HCT116 (cell line): Measurements from ENCODE around the gene DMAC2. TPM values are rescaled to one million over a fixed set of nuclear protein-coding genes. Genes with fewer than 3 reads are reported as not detected.

Experiments
- ATAC-seq: fragments of 200-7000 bp; cut with Tn5 transposase; 2 replicates; pipeline ENCODE4 v1.9.1; 2020; ENCODE audit warnings: mild to moderate bottlenecking, moderate library complexity
- BruUV-seq: library from RNA; stranded (reverse); fragments of 400-500 nt; replicated peaks from 2 replicates; lab custom pipeline; 2021; lab: Mats Ljungman, UMichigan
- CTCF ChIA-PET: fragments of 300-600 bp; sonication (Branson Sonifier 250); formaldehyde crosslinking; loops from one replicate; lab custom pipeline; 2021; ENCODE audit warnings: antibody characterized with exemption; lab: Charles Lee
- POLR2A ChIA-PET: fragments of 300-600, 350-600 bp; sonication (Branson Sonifier 250); formaldehyde crosslinking; loops from one replicate; lab custom pipeline; 2021; ENCODE audit warnings: antibody characterized with exemption; lab: Charles Lee
- RAD21 ChIA-PET, 2 experiments: fragments of 300-600 bp; sonication (Branson Sonifier 250); formaldehyde crosslinking; loops; one replicate each; lab custom pipeline; 2023; ENCODE audit warnings: low total read pairs in 2 of 2; ENCODE audit not compliant: uncharacterized antibody in 2 of 2, unreplicated experiment in 2 of 2, low non-redundant PET in 1 of 2; lab: Charles Lee
- DNase-seq: peaks from one replicate; pipeline ENCODE4 v3.0.0-alpha.2; 2010; ENCODE audit warnings: low read depth, low spot score
- H2AFZ ChIP-seq: fragments of 200-600 bp; shearing (Covaris generic), sonication (generic); 2 replicates; pipeline ENCODE4 v1.6.1; 2017; ENCODE audit warnings: low read depth, mixed run types, mixed read lengths, antibody characterized with exemption, low read length; ENCODE audit not compliant: poor library complexity, severe bottlenecking
- H3K27ac ChIP-seq: 2 replicates; pipeline ENCODE4 v1.5.1; 2012; ENCODE audit warnings: low read depth, low read length
- H3K27me3 ChIP-seq: fragments of 200-600 bp; sonication (generic); 2 replicates; pipeline ENCODE4 v1.6.1; 2016; ENCODE audit warnings: mixed run types, low read length, mixed read lengths; ENCODE audit not compliant: insufficient read depth
- H3K36me3 ChIP-seq, 2 experiments: fragments of 200-500 bp in 1 of 2; fragments of 200-600 bp in 1 of 2; sonication (Bioruptor generic) in 1 of 2; sonication (generic) in 1 of 2; 2 replicates each; pipeline versions ENCODE4 v1.5.1 to v1.6.1; 2014 to 2016; ENCODE audit warnings: low read length in 2 of 2, inconsistent platforms in 1 of 2, mixed read lengths in 1 of 2, mixed run types in 1 of 2; ENCODE audit not compliant: insufficient read depth in 2 of 2, control insufficient read depth in 1 of 2
- H3K4me1 ChIP-seq, 2 experiments: fragments of 200-600 bp in 1 of 2; sonication (generic) in 1 of 2; 2 replicates each; pipeline versions ENCODE4 v1.5.1 to v1.6.1; 2012 to 2017; ENCODE audit warnings: low read length in 2 of 2, inconsistent platforms in 1 of 2, mild to moderate bottlenecking in 1 of 2, mixed read lengths in 1 of 2, mixed run types in 1 of 2, moderate library complexity in 1 of 2; ENCODE audit not compliant: insufficient read depth in 2 of 2, control insufficient read depth in 1 of 2
- H3K4me2 ChIP-seq: fragments of 200-600 bp; sonication (generic); 2 replicates; pipeline ENCODE4 v1.6.1; 2017; ENCODE audit warnings: mixed run types, low read length, mixed read lengths
- H3K4me3 ChIP-seq, 2 experiments: fragments of 200-600 bp in 1 of 2; sonication (generic) in 1 of 2; replicated peaks in 1 of 2; 2 replicates each; pipeline ENCODE4 v1.5.1; 2011 to 2016; ENCODE audit warnings: low read length in 2 of 2, control low read depth in 1 of 2, low read depth in 1 of 2, mild to moderate bottlenecking in 1 of 2, mixed read lengths in 1 of 2, mixed run types in 1 of 2
- H3K79me2 ChIP-seq: fragments of 200-600 bp; sonication (generic); 2 replicates; pipeline ENCODE4 v1.6.1; 2017; ENCODE audit warnings: mild to moderate bottlenecking, mixed run types, low read length, moderate library complexity, mixed read lengths; ENCODE audit not compliant: insufficient read depth
- H3K9ac ChIP-seq: fragments of 200-600 bp; sonication (generic); 2 replicates; pipeline ENCODE4 v1.6.1; 2016; ENCODE audit warnings: low read length, mixed read lengths
- H3K9me2 ChIP-seq: fragments of 200-600 bp; sonication (generic), shearing (Covaris generic); 2 replicates; pipeline ENCODE4 v1.6.1; 2017; ENCODE audit warnings: mixed run types, mild to moderate bottlenecking, moderate library complexity; ENCODE audit not compliant: insufficient read depth
- H3K9me3 ChIP-seq, 2 experiments: fragments of 200-500 bp in 1 of 2; fragments of 200-600 bp in 1 of 2; sonication (Bioruptor generic) in 1 of 2; sonication (generic) in 1 of 2; 2 replicates each; pipeline ENCODE4 v1.6.1; 2014 to 2017; ENCODE audit warnings: low read length in 2 of 2, mixed read lengths in 2 of 2, inconsistent platforms in 1 of 2, low read depth in 1 of 2, mild to moderate bottlenecking in 1 of 2, mixed run types in 1 of 2, moderate library complexity in 1 of 2; ENCODE audit not compliant: control insufficient read depth in 1 of 2, insufficient read depth in 1 of 2
- H4K20me1 ChIP-seq: fragments of 200-600 bp; sonication (generic), shearing (Covaris generic); 2 replicates; pipeline ENCODE4 v1.6.1; 2017; ENCODE audit warnings: mixed run types, mild to moderate bottlenecking, moderate library complexity; ENCODE audit not compliant: insufficient read depth
- CBX3 ChIP-seq: IDR thresholded peaks from 2 replicates; pipeline ENCODE4 v1.6.1; 2012; ENCODE audit warnings: low read depth
- EGR1 ChIP-seq: IDR thresholded peaks from 2 replicates; pipeline ENCODE4 v1.6.1; 2012; ENCODE audit warnings: low read depth
- ELF1 ChIP-seq: IDR thresholded peaks from 2 replicates; pipeline ENCODE4 v1.6.1; 2012; ENCODE audit warnings: low read depth, borderline replicate concordance
- EZH2 ChIP-seq: fragments of 200-600 bp; sonication (generic); IDR thresholded peaks from 2 replicates; pipeline ENCODE4 v1.6.1; 2017; ENCODE audit warnings: antibody characterized with exemption, mixed run types
- EZH2phosphoT487 ChIP-seq: fragments of 200-600 bp; IDR thresholded peaks from 2 replicates; pipeline ENCODE4 v1.6.1; 2018; ENCODE audit warnings: antibody characterized with exemption, borderline replicate concordance
- JUND ChIP-seq: IDR thresholded peaks from 2 replicates; pipeline ENCODE4 v1.6.1; 2012
- POLR2A ChIP-seq: IDR thresholded peaks from 2 replicates; pipeline ENCODE4 v1.7.0; 2011; ENCODE audit warnings: borderline replicate concordance; ENCODE audit not compliant: insufficient read depth, insufficient read length; ENCODE audit errors: extremely low read depth
- RAD21 ChIP-seq: IDR thresholded peaks from 2 replicates; pipeline ENCODE4 v1.6.1; 2012; ENCODE audit warnings: low read depth, mild to moderate bottlenecking
- SIN3A ChIP-seq: IDR thresholded peaks from 2 replicates; pipeline ENCODE4 v1.6.1; 2012; ENCODE audit warnings: low read depth
- SP1 ChIP-seq: IDR thresholded peaks from 2 replicates; pipeline ENCODE4 v1.6.1; 2012; ENCODE audit warnings: low read depth
- TCF7L2 ChIP-seq: IDR thresholded peaks from 2 replicates; pipeline ENCODE4 v1.7.0; 2011; ENCODE audit warnings: borderline replicate concordance, inconsistent platforms; ENCODE audit not compliant: insufficient read depth, insufficient read length; ENCODE audit errors: extremely low read depth
- YY1 ChIP-seq: IDR thresholded peaks from 2 replicates; pipeline ENCODE4 v1.6.1; 2011; ENCODE audit warnings: low read length, low read depth, moderate library complexity, mild to moderate bottlenecking; ENCODE audit not compliant: insufficient replicate concordance; ENCODE audit errors: extremely low read depth
- ZFX ChIP-seq: fragments of 450-650 bp; IDR thresholded peaks from 2 replicates; pipeline ENCODE4 v1.6.1; 2017
- ZNF274 ChIP-seq: fragments of 200-500 bp; sonication (Bioruptor generic); IDR thresholded peaks from 2 replicates; pipeline ENCODE4 v1.6.1; 2014; ENCODE audit warnings: mild to moderate bottlenecking, low read depth, low read length, inconsistent platforms
- intact Hi-C: fragments of 100-400 bp; cut with micrococcal nuclease; formaldehyde crosslinking; loops from 2 replicates; pipeline ENCODE4 v1.10.0; 2022
- total RNA-seq: library from RNA; stranded (reverse); gene quantifications from one replicate; pipeline ENCODE4 v1.2.1, GENCODE V29; 2021; ENCODE audit not compliant: unreplicated experiment
- TF ChIP-seq, protein P1 (sequence below): IDR thresholded peaks from 2 replicates; pipeline ENCODE4 v1.6.1; 2012
- TF ChIP-seq, protein P2 (sequence below): IDR thresholded peaks from 2 replicates; pipeline ENCODE4 v1.6.1; 2012
- TF ChIP-seq, protein P3 (sequence below): IDR thresholded peaks from 2 replicates; pipeline ENCODE4 v1.6.1; 2012; ENCODE audit warnings: low read depth
- TF ChIP-seq, protein P4 (sequence below): IDR thresholded peaks from 2 replicates; pipeline ENCODE4 v1.6.1; 2011; ENCODE audit warnings: mild to moderate bottlenecking, low read length, moderate library complexity; ENCODE audit not compliant: insufficient replicate concordance; ENCODE audit errors: extremely low read depth
- TF ChIP-seq, protein P5 (sequence below), 3 experiments: fragments of 200-600 bp in 1 of 3; sonication (generic) in 1 of 3; IDR thresholded peaks in 2 of 3; conservative IDR thresholded peaks in 1 of 3; 2 replicates each; pipeline ENCODE4 v1.5.1; 2012 to 2017; ENCODE audit warnings: low read depth in 2 of 3, low read length in 2 of 3, antibody characterized with exemption in 1 of 3, borderline replicate concordance in 1 of 3, control low read depth in 1 of 3, mild to moderate bottlenecking in 1 of 3, mixed read lengths in 1 of 3, mixed run types in 1 of 3, moderate library complexity in 1 of 3; ENCODE audit not compliant: insufficient read depth in 1 of 3

Gene DMAC2
- total RNA-seq, 1 experiment from 2014 or later, result 65.6 TPM

DNA sequence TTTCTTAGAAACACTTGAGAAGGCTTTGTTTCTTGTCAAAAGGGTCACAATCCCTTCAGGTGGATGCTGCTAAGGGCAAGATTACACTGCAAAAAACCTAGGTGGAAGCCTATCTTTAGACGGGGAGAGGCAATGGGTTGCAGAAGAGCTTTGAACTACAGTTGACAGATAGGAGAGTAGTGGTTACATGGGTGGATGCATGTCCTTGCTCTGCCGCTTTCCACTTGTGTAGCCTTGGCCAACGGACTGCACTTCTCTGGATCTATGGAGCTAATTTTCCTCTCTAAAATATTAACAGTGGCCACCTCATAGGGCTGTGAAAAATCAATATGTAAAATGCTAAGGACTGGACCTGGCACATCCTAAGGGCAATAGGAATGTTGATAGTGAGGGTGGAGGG lies 41.1 kb downstream of the DMAC2 start:
- peaks cover 12 to 21% of the 10 kb centered on the region in 2 experiments for H3K4me1 ChIP-seq
- ATAC-seq (no peak), DNase-seq (no peak)
- intact Hi-C loops, result no loop called here
- no peak overlapping the region for H2AFZ ChIP-seq
- H3K9me3 ChIP-seq, result no peaks in the 10 kb centered on the region
- H3K4me3 ChIP-seq, result peak overlapping the region; percentile 60 to 93
- ChIA-PET RAD21 (no interaction called here), POLR2A (no interaction called here), CTCF (no interaction called here)
- H3K4me2 ChIP-seq, result peak overlapping the region; percentile 83
- no peaks in the 10 kb centered on the region for H4K20me1 ChIP-seq
- no TSS peak for BruUV-seq
- TF ChIP-seq EZH2, result no peak
- no peak for TF ChIP-seq TCF7L2
- no peak for TF ChIP-seq ZFX
- TF ChIP-seq EGR1, result no peak
- TF ChIP-seq RAD21, result no peak
- TF ChIP-seq SP1, result no peak
- TF ChIP-seq EZH2phosphoT487, result no peak
- TF ChIP-seq, protein P1, sequence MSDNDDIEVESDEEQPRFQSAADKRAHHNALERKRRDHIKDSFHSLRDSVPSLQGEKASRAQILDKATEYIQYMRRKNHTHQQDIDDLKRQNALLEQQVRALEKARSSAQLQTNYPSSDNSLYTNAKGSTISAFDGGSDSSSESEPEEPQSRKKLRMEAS, result no peak
- no peak for TF ChIP-seq ELF1
- TF ChIP-seq, protein P2, sequence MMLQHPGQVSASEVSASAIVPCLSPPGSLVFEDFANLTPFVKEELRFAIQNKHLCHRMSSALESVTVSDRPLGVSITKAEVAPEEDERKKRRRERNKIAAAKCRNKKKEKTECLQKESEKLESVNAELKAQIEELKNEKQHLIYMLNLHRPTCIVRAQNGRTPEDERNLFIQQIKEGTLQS, result no peak
- TF ChIP-seq, protein P3, sequence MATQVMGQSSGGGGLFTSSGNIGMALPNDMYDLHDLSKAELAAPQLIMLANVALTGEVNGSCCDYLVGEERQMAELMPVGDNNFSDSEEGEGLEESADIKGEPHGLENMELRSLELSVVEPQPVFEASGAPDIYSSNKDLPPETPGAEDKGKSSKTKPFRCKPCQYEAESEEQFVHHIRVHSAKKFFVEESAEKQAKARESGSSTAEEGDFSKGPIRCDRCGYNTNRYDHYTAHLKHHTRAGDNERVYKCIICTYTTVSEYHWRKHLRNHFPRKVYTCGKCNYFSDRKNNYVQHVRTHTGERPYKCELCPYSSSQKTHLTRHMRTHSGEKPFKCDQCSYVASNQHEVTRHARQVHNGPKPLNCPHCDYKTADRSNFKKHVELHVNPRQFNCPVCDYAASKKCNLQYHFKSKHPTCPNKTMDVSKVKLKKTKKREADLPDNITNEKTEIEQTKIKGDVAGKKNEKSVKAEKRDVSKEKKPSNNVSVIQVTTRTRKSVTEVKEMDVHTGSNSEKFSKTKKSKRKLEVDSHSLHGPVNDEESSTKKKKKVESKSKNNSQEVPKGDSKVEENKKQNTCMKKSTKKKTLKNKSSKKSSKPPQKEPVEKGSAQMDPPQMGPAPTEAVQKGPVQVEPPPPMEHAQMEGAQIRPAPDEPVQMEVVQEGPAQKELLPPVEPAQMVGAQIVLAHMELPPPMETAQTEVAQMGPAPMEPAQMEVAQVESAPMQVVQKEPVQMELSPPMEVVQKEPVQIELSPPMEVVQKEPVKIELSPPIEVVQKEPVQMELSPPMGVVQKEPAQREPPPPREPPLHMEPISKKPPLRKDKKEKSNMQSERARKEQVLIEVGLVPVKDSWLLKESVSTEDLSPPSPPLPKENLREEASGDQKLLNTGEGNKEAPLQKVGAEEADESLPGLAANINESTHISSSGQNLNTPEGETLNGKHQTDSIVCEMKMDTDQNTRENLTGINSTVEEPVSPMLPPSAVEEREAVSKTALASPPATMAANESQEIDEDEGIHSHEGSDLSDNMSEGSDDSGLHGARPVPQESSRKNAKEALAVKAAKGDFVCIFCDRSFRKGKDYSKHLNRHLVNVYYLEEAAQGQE, result no peak
- TF ChIP-seq, protein P4, sequence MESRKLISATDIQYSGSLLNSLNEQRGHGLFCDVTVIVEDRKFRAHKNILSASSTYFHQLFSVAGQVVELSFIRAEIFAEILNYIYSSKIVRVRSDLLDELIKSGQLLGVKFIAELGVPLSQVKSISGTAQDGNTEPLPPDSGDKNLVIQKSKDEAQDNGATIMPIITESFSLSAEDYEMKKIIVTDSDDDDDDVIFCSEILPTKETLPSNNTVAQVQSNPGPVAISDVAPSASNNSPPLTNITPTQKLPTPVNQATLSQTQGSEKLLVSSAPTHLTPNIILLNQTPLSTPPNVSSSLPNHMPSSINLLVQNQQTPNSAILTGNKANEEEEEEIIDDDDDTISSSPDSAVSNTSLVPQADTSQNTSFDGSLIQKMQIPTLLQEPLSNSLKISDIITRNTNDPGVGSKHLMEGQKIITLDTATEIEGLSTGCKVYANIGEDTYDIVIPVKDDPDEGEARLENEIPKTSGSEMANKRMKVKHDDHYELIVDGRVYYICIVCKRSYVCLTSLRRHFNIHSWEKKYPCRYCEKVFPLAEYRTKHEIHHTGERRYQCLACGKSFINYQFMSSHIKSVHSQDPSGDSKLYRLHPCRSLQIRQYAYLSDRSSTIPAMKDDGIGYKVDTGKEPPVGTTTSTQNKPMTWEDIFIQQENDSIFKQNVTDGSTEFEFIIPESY, result no peak
- TF ChIP-seq CBX3, result no peak
- TF ChIP-seq POLR2A, result no peak
- no peak for TF ChIP-seq JUND
- TF ChIP-seq ZNF274, result no peak
- no peak for TF ChIP-seq SIN3A
- TF ChIP-seq YY1, result no peak
- TF ChIP-seq, protein P5, sequence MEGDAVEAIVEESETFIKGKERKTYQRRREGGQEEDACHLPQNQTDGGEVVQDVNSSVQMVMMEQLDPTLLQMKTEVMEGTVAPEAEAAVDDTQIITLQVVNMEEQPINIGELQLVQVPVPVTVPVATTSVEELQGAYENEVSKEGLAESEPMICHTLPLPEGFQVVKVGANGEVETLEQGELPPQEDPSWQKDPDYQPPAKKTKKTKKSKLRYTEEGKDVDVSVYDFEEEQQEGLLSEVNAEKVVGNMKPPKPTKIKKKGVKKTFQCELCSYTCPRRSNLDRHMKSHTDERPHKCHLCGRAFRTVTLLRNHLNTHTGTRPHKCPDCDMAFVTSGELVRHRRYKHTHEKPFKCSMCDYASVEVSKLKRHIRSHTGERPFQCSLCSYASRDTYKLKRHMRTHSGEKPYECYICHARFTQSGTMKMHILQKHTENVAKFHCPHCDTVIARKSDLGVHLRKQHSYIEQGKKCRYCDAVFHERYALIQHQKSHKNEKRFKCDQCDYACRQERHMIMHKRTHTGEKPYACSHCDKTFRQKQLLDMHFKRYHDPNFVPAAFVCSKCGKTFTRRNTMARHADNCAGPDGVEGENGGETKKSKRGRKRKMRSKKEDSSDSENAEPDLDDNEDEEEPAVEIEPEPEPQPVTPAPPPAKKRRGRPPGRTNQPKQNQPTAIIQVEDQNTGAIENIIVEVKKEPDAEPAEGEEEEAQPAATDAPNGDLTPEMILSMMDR (IDR thresholded peaks at IDR 0.05 in 2 of 3, conservative IDR thresholded peaks at IDR 0.05 in 1 of 3; ENCODE audit: borderline replicate concordance in 1 of 3, insufficient read depth in 1 of 3, low read depth in 2 of 3, low read length in 2 of 3), result no peak
- no peaks in the 10 kb centered on the region for H3K36me3 ChIP-seq
- peak overlapping the region; percentile 92 for H3K9ac ChIP-seq
- H3K79me2 ChIP-seq, result peaks cover 42% of the 10 kb centered on the region
- H3K27me3 ChIP-seq, result no peaks in the 10 kb centered on the region
- no peaks in the 10 kb centered on the region for H3K9me2 ChIP-seq
- H3K27ac ChIP-seq, result no peak overlapping the region
